GM19035 (cell line): ENCODE measurements around the gene SEC24B.

Source experiments
- ATAC-seq: cut with Tn5 transposase; IDR thresholded peaks from one replicate; pipeline ENCODE4 v1.9.1; 2021; ENCODE audit not compliant: unreplicated experiment

Gene SEC24B

GRCh38 chr4:109433205-109434006 lies at the start of gene SEC24B:
Gene SEC24B (plus strand): TSS chr4:109433815. CDS start chr4:109433870, 55 bp downstream.
- peak; percentile 92 for ATAC-seq

GRCh38 chr4:109383823-109384222 lies 49.8 kb upstream of the SEC24B start:
- no peak for ATAC-seq

DNA sequence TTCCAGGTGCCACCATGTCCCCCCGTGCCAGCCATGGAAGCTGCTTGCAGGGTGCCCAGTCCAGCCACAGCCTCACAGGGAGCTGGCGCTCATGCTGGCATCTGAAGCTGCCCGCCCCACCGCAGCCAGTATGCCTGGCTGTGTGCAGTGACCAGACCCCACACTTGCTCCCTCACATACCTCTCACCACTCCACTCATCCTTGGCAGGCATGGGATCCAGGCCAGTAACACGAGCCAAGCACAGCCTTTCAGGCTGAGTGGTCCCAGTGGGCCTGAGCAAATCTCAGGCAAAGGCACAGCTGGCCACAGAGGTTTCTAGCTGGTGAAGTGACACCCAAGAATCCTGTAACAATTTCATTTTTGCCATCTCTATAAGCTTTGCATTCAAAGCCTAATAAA lies 48.4 kb upstream of the SEC24B start:
- ATAC-seq, result no peak

DNA sequence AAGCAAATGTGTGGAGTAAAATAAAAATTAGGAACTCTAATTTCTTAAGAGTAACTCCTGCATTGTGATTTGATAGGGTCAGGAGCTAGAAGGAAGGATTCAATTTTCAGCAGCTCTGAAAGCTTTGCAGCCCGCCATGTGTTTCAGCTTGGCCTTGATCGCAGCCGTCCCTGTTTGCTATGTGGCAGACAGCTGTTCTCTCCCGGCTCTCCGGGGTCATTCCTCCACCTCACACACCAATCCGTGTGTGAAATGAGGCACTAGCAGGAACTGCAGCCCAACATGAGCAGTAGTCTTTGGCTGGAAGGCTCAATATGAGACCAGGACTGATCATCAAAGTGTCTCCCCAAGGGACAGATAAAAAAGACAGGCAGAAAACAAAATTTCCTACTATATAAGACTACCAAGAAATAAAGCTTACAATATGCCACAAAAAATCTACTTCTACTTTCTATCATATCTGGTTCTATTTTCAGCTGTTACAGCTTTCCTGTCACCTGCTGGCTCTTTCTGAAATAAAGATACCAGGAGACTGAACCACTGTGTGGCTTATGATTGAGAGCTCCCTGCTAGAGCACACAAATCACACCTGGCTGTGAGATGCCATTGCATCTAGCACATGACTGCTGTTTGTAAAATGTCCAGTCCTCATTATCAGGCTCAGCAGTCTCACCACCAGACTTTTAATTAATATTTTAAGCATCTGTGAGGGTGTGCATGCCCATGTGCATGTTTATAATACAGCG lies 44.1 kb upstream of the SEC24B start:
- ATAC-seq, result no peak

DNA sequence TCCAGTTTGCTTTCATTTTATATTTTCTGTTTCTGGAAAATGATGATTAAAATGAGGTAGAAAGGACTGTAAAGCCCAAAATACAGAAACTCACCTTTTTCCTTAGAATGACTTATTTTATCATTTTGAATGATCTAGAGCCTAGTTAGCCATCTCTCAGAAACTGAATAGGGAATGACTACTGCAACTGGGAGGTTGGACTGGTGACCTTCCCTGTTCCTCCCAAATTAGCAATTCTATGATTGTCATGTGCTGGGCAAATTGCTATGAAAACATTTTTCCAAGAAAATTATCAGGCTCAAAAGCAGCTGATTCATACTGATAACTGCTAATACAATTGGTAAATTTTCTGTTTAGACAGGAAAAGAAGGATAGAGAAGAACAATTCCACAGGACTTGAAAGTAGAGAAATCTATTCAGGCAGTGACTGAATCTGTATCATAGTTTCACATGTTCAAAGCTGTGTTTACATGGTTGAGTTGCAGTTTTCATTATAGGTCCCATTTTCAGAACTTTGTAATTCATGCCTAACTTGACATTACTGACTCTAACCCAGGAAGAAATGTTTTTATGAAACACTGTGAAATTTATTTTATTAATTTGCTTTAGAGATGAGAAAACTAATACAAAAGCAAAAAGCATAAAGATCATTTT lies 43.4 kb upstream of the SEC24B start:
- no peak for ATAC-seq

DNA sequence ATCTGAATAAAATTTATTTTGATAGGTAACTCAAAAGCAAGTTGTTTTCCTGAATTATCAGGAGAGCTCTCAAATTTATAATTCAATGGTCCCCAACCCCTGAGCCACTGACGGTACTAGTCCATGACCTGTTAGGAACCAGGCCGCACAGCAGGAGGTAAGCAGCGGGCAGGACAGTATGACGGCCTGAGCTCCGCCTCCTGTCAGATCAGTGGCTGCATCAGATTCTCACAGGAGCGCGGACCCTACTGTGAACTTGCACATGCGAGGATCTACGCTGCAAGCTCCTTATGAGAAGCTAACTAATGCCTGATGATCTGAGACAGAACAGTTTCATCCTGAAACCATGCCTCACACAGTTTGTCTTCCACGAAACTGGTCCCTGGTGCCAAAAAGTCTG lies 37.9 kb upstream of the SEC24B start:
- ATAC-seq, result no peak

- ATAC-seq, result no peak
Measured at GRCh38 chr4:109398928-109399327, 34.7 kb upstream of the SEC24B start.

DNA sequence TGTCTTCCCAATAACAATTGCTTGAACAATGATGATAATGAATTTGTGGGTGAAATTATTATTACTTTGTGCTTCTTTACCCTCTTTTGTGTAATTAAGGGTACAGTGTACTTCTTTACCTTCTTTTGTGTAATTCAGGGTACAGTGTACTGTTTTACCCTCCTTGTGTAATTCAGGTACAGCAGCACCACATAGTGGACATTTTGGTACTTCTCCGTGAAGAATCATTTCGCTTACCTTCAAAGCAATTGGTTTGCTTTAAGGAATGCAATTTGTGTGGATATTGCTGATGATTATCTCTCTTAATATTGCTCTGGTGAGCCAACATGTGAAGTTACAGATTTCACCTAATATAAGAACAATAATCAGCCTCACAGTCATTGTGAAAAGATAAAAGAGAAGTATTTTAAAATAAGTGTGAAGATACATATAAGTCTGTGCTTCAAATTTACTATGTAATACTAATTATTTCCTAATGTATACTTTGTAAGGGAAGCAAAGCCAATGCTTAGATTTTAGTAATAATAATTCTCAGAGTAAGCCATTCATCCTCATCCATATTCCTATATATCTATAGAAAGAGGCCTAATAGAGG lies 27.2 kb upstream of the SEC24B start:
- peak; percentile 76 for ATAC-seq

- no peak for ATAC-seq
Measured at GRCh38 chr4:109407027-109407737, 26.4 kb upstream of the SEC24B start.

GRCh38 chr4:109408711-109409110 lies 24.9 kb upstream of the SEC24B start:
- ATAC-seq, result no peak

GRCh38 chr4:109410226-109410625 lies 23.4 kb upstream of the SEC24B start:
- no peak for ATAC-seq

- no peak for ATAC-seq
Measured at GRCh38 chr4:109410776-109411175, 22.8 kb upstream of the SEC24B start.

DNA sequence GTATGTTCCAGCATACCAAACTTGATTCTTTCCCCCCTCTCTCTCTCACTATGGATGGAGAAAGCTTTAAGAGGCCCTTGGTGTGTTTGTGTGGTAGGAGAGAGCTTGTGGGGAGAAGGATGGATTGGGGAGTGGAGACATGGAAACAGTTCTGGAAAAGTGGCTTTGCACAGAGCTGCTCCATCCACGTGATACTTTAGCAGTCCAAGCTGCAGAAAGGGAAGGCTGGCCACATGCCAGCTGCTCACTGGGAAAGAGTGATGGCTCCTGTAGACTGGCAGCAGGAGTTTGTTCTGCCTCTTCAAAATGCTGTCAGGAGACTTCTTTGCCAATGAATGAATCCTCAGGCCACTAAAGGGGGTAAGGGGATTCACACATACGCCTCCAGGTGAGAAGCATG lies 21.7 kb upstream of the SEC24B start:
- ATAC-seq, result no peak

- no peak for ATAC-seq
Measured at GRCh38 chr4:109412776-109413175, 20.8 kb upstream of the SEC24B start.

- ATAC-seq, result no peak
Measured at GRCh38 chr4:109414938-109415337, 18.7 kb upstream of the SEC24B start.

DNA sequence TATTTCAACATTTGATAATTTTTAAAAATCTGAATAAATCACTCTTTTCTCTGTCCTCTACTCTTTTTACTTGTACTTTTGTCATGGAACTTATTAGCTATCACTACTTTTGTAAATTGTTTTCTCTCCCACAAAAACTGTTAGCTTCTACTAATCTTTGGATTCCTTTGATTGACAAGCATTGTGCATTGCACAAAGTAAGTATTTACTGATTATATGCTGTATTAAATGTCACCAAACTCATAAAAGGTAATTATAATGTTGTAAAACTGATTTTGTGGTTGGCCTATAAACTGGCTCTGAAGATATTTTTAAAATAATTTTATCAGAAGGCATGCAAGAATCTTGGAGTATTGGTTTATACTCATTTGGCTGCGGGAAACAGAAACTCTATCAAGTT lies 15.0 kb upstream of the SEC24B start:
- ATAC-seq, result no peak

DNA sequence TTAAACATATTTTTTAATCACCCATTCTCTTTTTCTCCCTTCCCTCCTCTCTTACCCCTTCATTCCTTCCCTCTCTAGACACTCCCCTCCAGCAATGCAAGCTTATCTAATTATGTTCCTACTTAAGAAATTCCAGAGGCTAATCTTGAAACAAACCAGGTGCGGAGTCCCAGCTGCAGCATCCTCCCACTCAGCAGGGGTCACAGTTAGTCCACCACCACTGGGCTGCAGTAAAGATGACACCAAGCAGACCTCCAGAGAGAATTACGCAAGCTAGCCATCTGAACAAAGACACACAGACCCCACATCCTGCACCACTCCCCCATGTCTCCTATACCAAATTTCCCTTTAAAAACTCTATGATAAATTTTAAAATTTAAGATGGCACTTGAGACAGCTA lies 13.9 kb upstream of the SEC24B start:
- ATAC-seq, result no peak

- ATAC-seq, result no peak
Measured at GRCh38 chr4:109424093-109424841, 9.3 kb upstream of the SEC24B start.

DNA sequence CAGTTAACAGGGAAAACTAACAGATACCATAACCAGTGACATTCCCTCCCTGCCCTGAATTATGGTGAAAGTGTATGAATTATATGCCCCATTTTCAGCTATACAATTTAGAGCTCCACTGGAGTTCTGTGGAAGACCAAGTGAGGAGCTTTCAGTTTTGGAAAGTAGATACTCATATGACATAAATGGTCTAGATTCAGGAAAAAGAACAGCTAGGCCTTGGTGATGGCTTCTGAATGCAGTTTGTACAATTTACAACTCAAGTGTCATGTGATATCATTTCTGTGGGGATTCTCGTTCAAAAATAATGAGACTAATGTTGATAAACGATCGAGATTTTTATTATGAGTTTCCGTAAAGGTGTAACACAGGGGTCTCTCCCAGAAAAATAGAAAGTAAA lies 8.2 kb upstream of the SEC24B start:
- no peak for ATAC-seq

GRCh38 chr4:109429545-109429944 lies 4.1 kb upstream of the SEC24B start:
- no peak for ATAC-seq
